Neural crest cell (in vitro differentiated cells): Measurements from ENCODE around the gene DTX3. TPM values are rescaled to one million over a fixed set of nuclear protein-coding genes. Genes with fewer than 3 reads are reported as not detected.

Source experiments
- DNase-seq: peaks from one replicate; pipeline ENCODE4 v3.0.0; 2021; ENCODE audit warnings: low read depth, mixed read lengths, low spot score
- H3K27ac Mint-ChIP-seq: one replicate; pipeline ENCODE4 v1.8.0; 2021; ENCODE audit warnings: mild to moderate bottlenecking, mixed read lengths; ENCODE audit not compliant: unreplicated experiment
- H3K27me3 Mint-ChIP-seq: 2 replicates; pipeline ENCODE4 v1.8.0; 2021; ENCODE audit warnings: low read depth, mild to moderate bottlenecking, mixed read lengths
- H3K36me3 Mint-ChIP-seq: 2 replicates; pipeline ENCODE4 v1.8.0; 2021; ENCODE audit warnings: low read depth, mild to moderate bottlenecking, mixed read lengths
- H3K4me1 Mint-ChIP-seq: 2 replicates; pipeline ENCODE4 v1.8.0; 2021; ENCODE audit warnings: mixed read lengths
- H3K4me3 Mint-ChIP-seq: one replicate; pipeline ENCODE4 v1.8.0; 2021; ENCODE audit warnings: mild to moderate bottlenecking, mixed read lengths
- H3K9me3 Mint-ChIP-seq: 2 replicates; pipeline ENCODE4 v1.8.0; 2021; ENCODE audit warnings: mixed read lengths
- CTCF ChIP-seq: fragments of 200-600 bp; sonication (generic); conservative IDR thresholded peaks from 2 replicates; pipeline ENCODE4 v1.5.0; 2021; ENCODE audit warnings: antibody characterized with exemption, mild to moderate bottlenecking
- total RNA-seq: library from RNA; stranded (reverse); gene quantifications from 2 replicates; pipeline ENCODE4 v1.2.1, GENCODE V29; 2021

Gene DTX3
- total RNA-seq, 1 donor from 2014 or later: 74.7 TPM

- peaks cover 3% of the 10 kb centered on the region for H3K27me3 Mint-ChIP-seq
- H3K27ac Mint-ChIP-seq: no peak overlapping the region
- H3K4me1 Mint-ChIP-seq: peaks cover 43% of the 10 kb centered on the region
- TF ChIP-seq CTCF: no peak
- peak overlapping the region; percentile 95 for H3K4me3 Mint-ChIP-seq
- no peaks in the 10 kb centered on the region for H3K9me3 Mint-ChIP-seq
- H3K36me3 Mint-ChIP-seq: peaks cover 17% of the 10 kb centered on the region
- no peak for DNase-seq
Measured at GRCh38 chr12:57606399-57606798, 1.8 kb downstream of the DTX3 start.

- DNase-seq: no peak
- Mint-ChIP-seq H3K27ac (no peak overlapping the region), H3K4me1 (peaks cover 43% of the 10 kb centered on the region), H3K27me3 (peaks cover 3% of the 10 kb centered on the region), H3K9me3 (no peaks in the 10 kb centered on the region), H3K36me3 (peaks cover 13% of the 10 kb centered on the region), H3K4me3 (peak overlapping the region; percentile 95)
- no peak for TF ChIP-seq CTCF
Measured at GRCh38 chr12:57606821-57607220, 2.2 kb downstream of the DTX3 start.

- DNase-seq: no peak
- Mint-ChIP-seq H3K27me3 (peaks cover 3% of the 10 kb centered on the region), H3K9me3 (no peaks in the 10 kb centered on the region), H3K36me3 (peaks cover 7% of the 10 kb centered on the region), H3K4me1 (peaks cover 51% of the 10 kb centered on the region), H3K4me3 (peak overlapping the region; percentile 88), H3K27ac (no peak overlapping the region)
- TF ChIP-seq CTCF: no peak
Measured at GRCh38 chr12:57607958-57608663, 3.5 kb downstream of the DTX3 start.

- H3K4me1 Mint-ChIP-seq: peaks cover 46% of the 10 kb centered on the region
- H3K27ac Mint-ChIP-seq: no peak overlapping the region
Measured at GRCh38 chr12:57609101-57609780, 4.6 kb downstream of the DTX3 start.

More at GRCh38 chr12:57609101-57609780, 4.6 kb downstream of the DTX3 start:
- no peaks in the 10 kb centered on the region for H3K9me3 Mint-ChIP-seq
- DNase-seq: no peak
- H3K27me3 Mint-ChIP-seq: peaks cover 3% of the 10 kb centered on the region
- peaks cover 9% of the 10 kb centered on the region for H3K36me3 Mint-ChIP-seq
- peak overlapping the region; percentile 88 for H3K4me3 Mint-ChIP-seq
- TF ChIP-seq CTCF: no peak
